Measurements from ENCODE around the gene TNFRSF21.
"Not testable (repeated sequence)": the region's sequence is repeated elsewhere in the genome, so short reads cannot be mapped to it uniquely, and the experiment has no call there.

The TNFRSF21 gene

DNA sequence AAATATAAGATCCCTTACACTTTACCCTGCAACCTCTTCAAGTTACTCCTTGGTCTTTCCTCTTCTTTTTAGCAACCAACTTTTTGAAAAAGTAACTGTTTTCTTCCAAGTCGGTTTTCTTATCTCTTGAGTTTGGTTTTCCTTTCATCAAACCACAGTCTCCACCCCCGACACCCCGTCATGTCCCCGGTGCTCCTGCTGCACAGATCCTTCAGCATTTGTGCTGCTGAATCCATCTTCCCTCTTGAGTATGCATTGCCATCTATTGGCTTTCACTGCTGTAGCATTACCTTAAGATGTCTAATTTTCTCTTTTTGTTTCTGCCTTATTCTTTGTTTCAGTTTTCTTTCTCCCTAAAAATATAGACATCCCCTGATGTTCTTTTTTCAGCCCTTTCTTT, 11.9 kb upstream of the TNFRSF21 start:
- DNase-seq: no peak

DNA sequence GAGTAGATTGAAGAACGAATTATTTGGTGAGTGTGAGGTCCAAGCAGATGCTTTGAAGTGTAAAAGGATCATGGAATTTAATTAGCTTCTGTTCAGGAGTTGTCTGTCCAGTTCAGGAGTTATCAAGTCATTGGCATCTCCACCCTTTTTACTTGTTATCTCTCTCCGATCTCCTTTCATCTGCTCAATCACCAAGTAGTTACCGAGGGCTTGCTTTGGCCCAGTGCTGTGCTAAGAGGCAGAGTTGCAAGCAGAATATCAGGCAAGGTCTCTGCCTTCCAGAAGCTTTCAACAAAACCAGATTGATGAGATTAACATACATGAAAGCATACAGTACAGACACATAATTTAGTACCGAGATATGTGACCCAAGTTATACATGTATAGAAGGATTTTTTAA, 10.2 kb upstream of the TNFRSF21 start:
- no peak for DNase-seq

DNA sequence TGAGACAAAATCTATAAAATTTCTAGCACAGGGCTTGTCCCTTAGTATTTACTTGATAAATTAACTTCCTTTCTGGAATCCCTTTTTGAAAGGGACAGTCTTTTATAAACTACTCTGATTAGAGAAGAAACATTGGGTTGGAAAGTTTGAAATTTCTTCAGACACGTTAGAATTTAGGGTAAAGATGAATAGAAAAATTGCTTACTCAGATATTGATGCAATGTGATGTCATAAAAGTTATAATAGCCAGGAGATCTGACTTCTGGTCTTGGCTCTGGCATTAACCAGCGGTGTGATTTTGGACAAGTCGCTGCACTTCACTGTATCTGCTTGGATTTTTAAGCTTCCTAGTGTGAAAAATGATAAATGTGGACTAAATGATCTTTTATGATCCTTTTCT, 9.7 kb upstream of the TNFRSF21 start:
- DNase-seq: no peak

DNA sequence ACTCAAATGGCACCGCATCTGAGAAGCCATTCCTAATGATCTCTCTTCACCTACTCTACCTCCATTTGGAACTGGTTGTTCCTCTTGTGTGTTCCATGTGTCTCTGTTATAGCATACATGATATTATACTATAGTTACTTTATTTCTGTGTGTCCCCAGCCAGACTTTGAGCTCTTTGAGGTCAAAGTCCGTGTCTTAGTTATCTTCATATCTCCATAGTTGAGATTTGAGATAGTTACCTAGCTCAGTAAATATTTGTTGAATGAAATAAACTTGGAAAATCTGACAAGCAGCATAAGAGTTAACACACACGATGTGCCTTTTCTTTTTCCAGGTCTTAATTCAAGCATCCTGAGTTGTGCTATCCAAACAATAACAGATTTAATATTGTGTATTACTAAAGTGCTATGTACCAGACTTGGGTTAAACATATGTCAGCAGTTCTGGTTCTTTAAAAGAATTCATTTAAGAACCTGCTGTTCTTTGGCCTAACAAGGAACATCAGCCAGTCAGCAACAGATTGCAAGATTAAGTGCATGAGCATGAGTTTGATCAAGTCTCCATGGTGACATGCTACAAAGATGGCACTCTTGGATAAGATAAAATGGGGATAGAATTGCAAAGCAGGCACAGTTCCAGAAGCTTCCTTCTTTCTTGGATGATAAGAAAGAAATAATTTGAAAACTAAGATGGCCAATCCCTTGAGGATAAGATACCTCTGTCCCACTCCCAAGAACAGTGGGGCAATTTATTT, 8.7 kb upstream of the TNFRSF21 start:
- DNase-seq: no peak

DNA sequence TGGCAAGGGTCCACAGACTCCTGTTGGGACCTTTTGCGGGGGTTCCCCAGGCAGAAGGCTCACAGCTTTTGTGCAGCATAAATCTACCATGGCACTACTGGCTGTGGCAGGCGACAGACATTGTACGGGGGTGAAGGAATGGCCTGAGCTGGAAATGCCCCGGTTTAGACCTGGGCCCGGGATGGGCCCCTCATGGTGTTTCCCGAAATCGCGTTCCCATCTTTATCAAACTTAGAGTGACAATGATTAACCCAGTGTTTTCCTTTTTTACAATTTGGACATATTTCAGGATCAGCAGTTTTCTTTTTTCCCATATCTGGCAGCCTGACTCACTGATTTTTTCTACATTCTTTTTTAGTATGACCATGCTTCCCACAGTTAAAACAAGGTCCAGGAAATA, 5.5 kb upstream of the TNFRSF21 start:
- not testable (repeated sequence) for DNase-seq

DNA sequence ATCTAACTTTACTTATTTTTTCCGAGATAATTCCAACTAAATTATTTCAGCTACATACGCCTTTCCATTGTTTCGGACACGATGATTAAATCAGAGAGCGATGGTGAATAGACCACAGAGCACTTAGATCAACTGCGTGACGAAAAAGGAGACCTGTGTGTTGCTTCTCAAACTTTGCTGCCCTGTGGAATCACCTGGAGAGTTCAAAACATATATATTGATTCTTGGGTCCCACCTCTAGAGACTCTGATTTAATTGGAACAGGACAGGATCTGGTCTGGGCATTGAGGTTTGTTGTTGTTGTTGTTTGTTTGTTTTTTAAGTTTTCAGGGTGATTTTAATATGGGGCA, 401 bp upstream of the TNFRSF21 start:
- DNase-seq: no peak

DNA sequence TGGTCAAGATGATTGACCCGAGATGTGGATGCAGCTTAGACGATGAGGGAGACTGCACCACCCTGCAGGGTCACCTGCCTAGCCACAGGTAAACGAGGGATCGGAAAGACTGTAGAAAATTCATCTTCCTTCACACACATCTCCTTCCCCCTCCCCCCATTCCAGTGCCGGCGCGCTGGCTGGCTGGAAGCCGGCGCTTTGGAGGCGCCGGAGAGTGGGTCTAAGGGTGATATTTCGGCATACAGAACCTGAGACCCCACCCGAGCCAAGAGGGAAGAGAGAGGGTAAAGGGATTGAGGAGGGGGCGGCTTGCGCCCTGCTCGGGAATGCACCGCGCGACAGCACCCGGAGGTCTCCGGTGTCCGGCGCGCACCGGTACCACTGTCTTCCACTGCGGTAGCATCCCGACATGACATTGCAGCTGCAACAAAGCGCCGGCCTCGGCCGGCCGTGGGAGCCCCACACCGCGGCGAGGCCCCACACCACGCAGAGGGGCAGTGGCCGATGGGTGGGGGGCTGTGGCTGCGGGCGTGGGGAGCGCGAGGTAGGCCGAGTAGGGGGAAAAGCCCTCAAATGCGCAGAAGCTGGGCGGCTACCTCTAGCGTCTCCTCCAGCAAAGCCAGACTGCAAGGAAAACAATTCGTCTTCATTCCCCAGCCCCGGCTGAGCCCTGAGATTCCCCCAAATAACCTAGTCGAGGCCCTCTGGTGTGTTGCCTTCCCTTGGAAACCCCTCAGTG, 984 bp downstream of the TNFRSF21 start:
- DNase-seq: no peak

DNA sequence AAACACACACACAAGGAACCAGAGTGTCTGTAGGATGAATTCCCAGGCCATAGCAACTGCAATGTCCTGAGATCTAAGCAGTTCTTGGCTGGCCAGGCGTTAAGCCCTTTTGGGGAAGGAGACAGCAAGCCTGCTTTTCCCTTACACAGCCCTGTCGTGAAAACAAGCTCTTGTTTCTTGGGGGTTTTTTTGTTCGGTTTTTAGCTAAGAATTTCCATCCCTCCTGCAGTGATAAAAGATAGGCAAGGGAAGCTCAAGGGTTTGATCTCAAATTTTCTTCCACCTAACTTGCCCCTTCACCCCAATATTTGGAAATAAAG, 1.5 kb downstream of the TNFRSF21 start:
- no peak for DNase-seq

DNA sequence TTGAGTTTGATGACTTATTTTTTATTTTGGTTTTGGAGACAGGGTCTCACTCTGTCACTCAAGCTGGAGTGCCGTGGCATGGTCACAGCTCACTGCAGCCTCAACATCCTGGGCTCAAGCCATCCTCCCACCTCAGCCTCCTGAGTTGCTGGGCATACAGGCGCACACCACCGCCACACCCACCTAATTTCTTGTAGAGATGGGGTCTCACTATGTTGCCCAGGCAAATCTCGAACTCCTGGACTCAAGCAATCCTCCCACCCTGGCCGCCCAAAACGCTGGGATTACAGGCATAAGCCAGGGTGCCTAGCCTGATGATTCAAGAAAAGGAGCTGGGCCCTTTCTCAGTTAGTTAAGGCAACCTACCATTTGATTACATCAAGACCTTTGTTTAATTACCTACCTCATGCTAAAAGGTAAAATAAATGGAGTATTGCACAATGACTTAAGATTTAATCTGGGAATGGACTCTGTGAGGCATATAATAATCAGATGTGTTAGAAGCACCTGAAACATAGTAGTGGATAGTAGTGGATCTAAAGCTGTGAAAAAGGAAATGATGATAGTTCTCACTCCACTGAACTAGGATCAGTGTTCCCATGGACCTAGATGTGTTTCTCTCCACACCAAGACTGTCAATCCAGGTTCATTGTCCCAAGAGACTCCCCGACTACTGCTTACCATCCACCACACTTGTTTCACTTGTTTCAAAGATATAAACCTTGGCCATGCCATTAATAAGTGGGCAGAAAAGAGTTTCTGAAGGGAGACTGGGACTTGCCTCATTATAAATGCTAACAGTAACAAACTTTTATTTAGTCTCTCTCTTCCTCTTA, 2.1 kb downstream of the TNFRSF21 start:
- DNase-seq: no peak

DNA sequence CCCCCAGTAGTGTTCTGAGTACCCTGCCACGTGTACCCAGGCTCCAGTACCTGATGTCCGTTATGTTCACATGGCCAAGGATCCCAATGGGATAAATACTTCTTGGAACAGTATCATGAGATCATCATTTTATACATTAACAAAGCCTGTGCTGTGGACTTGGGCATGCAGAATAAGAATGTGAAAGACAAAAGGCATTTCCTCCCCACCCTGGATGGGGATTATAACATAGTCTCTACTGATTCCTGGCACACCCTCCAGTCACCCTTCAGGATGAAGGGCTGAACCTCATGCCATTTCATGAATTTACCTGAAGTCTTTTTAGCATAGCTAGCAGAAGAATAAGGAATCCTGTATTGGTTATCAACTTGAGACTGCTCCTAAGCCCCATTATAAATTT, 2.8 kb downstream of the TNFRSF21 start:
- no peak for DNase-seq

DNA sequence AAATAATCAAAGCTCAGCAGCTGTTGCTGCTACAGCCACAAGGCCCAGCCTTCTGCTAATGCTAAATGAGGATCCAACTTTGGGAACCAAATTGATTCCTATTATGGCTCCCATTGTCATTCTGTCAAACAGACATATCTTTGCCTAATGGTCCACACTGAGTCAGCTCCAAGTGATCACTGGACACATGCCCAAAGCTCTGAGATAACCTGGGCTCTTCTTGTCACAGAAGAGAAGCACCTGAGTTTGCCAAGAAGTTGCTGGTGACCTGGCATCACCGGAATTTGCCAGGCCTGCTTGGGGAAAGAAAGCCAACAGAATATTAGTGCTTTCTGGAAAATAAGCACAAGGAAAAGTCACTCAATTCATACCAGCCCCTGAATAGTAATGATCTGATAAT, 5.8 kb downstream of the TNFRSF21 start:
- no peak for DNase-seq

DNA sequence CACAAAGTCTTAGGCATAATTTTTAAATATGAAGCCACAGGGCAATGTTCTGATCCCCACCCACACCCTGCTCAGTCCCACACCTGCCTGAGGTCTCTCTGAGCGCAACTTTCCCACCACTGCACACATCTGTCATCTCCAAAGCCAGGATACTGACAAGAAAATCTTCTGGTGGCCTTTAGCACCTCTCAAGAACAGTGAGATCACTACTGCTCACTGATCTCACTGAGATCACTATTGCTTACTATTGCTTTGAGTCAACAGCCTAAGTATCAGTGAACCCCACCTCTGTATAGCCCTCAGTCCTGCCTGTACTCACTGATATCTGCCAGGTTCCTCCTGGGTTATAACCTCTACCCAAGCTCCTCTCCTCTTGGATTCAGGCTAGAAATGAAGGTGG, 6.4 kb downstream of the TNFRSF21 start:
- DNase-seq: no peak

DNA sequence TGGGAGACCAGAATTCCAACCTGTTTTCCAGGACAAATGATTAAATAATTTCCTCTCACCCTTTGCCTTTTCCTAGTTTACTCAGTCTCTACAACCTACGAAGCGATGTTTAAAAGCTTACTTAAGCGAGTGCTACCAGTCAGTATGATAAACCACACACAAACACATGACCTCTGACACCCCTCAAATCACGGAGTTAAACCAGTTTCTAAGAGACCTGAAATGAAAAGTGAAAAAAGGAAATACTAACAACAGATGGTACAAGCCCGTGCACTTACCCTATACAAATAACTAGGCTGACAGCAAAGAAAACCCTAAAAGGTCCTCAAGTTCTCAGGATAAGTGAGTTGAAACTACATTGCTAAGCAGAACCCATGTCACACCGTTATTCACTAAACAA, 7.7 kb downstream of the TNFRSF21 start:
- no peak for DNase-seq

DNA sequence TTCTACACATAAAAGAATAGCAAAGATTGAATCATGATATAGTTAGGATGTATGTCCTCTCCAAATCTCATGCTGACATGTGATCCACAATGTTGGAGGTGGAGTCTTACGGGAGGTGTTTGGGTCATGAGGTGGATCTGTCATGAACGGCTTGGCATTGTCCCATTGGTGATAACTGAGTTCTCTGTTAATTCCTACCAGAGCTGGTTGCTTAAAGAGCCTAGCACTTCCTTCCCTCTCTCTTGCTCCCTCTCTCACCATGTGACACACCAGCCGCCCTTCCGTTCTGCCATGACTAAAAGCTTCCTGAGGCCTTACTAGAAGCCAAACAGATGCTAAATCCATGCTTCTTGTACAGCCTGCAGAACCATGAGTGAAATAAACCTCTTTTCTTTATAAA, 8.3 kb downstream of the TNFRSF21 start:
- no peak for DNase-seq

DNA sequence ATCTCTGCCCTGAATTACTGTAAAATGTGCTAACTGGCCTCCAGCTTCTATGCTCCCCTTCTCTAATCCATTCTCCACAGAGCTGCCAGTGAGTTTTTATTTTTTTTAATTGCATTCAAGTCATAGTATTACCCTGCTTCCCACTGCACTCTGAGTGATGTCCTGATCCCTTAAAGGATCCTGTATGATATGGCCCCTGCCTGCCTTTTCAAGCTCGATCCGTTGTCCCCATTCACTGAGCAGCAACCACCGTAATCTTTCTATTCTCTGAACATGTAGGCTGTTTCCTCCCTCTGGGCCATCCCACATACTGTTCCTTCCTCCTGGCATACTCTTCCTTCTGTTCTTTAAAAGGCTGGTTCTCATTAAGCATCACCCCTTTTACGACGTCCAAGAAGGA, 9.3 kb downstream of the TNFRSF21 start:
- no peak for DNase-seq

DNA sequence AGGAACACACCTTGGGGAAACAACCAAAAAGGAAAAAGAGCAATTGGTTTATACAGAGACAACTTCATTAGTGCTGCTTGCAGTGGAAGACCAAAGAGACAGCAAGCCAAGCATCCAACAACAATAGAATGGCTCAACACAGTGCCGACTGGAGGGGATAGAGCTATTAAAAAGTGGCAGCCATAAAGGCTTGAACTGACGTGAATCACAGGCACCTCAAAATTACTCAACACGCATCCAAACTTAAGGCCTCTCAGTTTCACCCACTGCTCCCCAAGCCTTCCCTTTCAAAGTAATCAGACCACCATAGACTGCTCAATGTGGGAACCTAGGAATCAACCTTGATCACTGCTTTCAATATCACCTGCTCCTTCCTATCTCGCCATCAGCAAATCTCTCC, 9.7 kb downstream of the TNFRSF21 start:
- DNase-seq: no peak

DNA sequence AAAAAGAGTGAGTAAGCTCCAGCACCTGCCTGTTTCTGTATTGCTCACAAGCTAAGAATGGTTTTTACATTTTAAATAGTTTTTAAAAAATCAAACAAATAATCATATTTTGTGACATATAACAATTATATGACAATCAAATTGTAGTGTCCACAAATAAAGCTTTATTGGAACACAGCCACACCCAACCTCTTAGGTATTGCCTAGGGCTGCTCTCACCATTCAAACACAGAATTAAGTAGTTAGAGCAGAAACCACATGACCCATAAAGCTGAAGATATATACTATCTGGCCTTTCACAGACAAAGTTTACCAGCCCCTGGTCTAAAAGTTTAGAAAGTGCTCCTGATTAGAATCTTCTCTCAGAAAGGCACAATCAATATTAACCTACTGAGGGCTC, 11.2 kb downstream of the TNFRSF21 start:
- DNase-seq: no peak

DNA sequence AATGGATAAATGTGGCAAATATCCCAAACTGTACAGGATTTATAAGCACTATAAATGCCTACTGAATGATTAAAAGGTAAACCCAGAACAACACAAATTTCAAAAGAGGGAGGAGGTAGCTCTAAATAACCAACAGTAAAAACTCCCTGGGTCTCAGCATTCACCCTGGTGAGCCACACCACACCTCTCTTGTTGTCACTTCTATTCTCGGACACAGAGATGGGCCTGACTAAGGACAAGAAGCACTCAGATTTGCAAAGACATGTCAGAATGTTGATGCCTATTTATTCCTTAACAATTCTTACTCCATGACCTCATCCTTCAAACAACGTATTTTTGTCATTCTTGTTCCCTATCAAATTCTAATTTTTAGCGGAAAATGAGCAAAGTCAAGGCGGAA, 14.7 kb downstream of the TNFRSF21 start:
- no peak for DNase-seq

DNA sequence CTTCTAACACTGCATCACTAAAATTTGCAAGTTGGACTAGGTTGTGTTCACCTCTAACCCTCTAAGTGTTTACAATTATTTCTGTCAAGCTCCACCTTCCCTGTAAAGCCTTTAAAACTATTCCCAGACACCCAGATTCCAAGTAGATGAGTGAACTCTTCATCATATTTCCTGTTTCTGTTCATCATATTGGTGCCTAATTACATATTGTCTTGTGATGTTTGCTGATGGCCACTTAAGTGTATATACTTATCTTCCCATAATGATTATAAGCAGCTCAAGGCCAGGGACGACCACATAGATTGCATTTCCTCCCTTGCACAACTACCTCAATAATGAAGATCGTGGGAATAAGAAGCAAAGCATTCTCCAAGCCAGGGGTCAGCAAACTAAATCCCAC, 16.8 kb downstream of the TNFRSF21 start:
- DNase-seq: no peak

DNA sequence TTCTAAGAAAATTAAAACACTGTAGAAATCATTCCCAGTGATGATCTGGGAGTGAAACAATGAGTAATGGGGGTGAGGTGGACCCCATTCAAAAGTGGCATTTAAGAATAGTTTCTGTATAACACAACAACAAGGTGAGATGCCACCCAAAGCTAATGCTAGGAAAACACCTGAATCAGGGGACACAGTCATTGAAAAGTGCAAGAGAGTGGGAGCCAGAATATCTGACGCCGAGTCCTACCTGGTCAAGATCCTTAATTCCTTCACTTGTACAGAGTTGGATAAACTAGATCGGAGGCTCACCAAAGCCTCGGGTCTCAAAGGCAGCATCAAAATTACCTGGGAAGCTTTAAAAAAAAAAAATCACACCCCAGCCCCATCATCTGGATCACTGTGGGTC, 17.7 kb downstream of the TNFRSF21 start:
- no peak for DNase-seq

DNA sequence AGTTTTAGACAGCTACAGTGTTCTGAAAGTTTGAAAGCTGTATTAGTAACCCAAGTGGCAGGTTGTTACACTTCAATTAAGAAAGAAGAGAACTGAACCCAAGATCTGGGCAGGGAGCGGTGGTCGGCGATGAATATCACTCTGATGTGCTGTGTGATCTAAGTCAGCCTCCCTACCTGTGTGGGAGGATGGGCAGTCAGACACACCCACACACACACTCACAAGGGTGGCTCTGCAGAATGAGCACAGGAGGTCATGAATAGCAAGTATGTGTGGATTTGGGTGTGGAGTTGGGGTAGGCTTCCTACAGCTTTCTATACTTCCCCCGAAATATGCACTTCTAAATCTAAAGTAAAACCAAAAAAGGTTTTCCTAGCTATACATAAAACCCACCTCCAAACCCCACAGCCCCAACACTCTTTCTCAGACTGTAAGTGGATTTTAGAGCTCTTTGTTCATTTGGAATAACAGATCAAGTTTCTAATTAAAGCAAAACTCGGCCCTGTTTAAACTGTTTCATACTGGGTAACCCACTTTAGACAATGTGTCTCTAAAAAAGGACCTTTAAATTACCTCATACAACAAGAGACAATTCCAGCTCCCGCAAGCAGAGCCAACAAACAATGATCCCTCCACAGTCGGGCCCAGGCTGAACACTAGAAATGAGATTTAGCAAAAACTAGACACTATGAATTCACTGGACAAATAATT, 19.4 kb downstream of the TNFRSF21 start:
- DNase-seq: no peak

DNA sequence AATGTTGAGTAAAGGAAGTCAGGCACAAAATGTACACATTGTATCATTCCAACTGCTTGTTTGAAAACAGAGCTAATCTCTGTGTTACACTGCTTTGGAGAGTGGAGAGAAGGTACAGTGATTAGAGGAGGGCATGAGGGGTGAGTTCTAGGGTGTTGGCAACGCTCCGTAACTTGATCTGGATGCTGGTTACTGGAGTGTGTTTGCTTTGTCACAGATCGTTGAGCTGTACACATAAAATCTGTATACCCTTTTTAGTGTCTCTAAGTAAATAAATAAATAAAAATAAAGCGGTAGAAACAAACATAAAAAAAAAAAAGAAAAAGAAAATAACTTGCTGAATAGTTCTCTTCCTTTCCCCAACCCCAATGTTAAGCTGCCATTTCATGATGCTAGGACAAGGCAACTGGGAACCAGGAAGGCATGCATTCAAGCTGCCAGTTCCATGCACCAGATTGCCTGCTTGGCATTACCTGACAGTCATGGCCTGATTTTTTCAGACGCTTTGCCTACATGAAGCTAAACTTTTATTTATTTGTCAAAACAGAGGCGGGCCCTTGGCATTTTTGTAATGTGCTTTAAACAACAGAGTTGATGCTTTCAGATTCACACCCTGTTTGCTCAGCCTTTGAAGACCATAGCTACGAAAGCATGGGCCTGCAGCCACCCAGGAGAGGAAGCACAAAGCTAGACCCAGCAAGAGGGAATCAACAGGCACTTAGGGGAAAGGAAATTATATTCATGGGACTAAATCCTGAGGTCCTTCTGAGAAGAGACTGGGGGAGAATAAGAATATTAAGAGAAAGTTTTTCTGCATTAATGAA, 21.2 kb downstream of the TNFRSF21 start:
- DNase-seq: no peak

DNA sequence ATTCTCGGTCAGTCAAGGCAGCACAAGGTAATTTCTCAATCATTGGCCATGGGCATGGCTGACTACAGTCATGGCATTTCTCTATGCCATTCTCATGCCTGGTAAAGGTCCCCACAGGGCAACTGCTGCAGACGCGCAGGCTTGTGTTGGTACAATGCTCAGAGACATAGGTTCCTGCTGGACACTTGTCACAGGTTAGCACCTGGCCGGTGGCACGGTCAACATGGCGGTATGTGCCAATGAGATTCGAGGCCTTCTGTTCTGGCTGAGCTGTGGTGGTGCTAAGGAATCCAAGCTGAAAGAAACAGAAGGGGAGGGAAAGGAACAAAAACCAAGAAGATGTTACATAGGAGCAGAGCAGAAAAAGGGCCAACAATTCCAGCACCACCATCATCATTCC, 23.4 kb downstream of the TNFRSF21 start:
- DNase-seq: no peak
